GM06990 (cell line): Measurements from ENCODE around the gene SH3D21.

Source experiments
- DNase-seq: peaks from one replicate; pipeline ENCODE4 v3.0.0-alpha.2; 2011; ENCODE audit not compliant: insufficient read length; ENCODE audit errors: extremely low read depth
- H3K27me3 ChIP-seq: replicated peaks from 2 replicates; pipeline ENCODE4 v1.6.0; 2011; ENCODE audit warnings: low read length; ENCODE audit not compliant: control insufficient read depth, insufficient read depth
- H3K36me3 ChIP-seq: 2 replicates; pipeline ENCODE4 v1.5.1; 2011; ENCODE audit warnings: low read length; ENCODE audit not compliant: control insufficient read depth, insufficient read depth
- H3K4me3 ChIP-seq: replicated peaks from 2 replicates; pipeline ENCODE4 v1.5.1; 2011; ENCODE audit warnings: low read depth, mild to moderate bottlenecking, control low read depth, low read length
- TF ChIP-seq, protein P1 (sequence below): IDR thresholded peaks from 2 replicates; pipeline ENCODE4 v1.5.1; 2011; ENCODE audit warnings: low read length, control low read depth, mild to moderate bottlenecking, inconsistent platforms; ENCODE audit not compliant: insufficient read depth, poor library complexity, severe bottlenecking

Gene SH3D21

DNA sequence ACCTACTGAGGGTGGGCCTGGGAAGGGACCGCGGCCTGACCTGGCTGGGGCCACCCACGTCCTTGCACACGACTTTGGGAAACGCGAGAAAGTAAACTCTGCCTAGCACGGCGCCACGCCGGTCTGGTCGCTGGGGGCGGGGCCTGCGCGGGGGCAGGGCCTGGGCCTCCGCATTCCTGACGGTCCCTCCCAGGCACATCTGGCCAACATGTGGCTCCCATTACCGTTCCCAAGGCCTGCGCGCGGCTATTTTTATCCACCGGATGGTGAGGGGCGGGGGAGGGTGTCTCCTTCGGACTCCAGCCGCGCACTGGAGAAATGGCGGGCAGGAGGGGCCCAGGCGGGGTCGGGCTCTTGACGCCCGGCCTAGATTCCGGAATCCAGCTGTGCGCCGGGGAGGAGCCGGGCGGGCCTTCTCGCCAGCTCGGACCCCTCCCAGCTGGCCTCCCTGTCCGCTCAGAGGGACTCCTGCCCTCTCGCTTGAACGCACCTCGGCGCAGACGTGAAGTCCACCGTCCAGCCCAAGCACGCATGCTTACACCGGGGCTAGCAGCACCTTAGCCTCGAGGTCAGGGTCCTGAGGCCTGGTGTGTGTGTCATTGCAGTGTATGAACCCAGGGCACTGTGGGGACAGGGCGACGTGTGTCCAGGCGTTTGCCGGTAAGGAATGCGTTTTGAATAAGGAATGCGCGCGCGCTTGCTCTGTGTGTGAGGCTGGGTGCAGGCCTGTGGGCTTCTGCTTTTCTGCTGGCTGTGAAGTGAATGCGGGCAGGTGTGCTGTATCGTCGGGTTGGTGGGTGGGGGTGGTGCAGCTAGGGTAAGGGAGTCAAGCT, 15.2 kb downstream of the SH3D21 start:
- Histone ChIP-seq H3K4me3 (peak overlapping the region; percentile 25), H3K36me3 (no peaks in the 10 kb centered on the region), H3K27me3 (no peaks in the 10 kb centered on the region)
- peak; percentile 45 for DNase-seq
- TF ChIP-seq, protein P1, sequence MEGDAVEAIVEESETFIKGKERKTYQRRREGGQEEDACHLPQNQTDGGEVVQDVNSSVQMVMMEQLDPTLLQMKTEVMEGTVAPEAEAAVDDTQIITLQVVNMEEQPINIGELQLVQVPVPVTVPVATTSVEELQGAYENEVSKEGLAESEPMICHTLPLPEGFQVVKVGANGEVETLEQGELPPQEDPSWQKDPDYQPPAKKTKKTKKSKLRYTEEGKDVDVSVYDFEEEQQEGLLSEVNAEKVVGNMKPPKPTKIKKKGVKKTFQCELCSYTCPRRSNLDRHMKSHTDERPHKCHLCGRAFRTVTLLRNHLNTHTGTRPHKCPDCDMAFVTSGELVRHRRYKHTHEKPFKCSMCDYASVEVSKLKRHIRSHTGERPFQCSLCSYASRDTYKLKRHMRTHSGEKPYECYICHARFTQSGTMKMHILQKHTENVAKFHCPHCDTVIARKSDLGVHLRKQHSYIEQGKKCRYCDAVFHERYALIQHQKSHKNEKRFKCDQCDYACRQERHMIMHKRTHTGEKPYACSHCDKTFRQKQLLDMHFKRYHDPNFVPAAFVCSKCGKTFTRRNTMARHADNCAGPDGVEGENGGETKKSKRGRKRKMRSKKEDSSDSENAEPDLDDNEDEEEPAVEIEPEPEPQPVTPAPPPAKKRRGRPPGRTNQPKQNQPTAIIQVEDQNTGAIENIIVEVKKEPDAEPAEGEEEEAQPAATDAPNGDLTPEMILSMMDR: no peak

DNA sequence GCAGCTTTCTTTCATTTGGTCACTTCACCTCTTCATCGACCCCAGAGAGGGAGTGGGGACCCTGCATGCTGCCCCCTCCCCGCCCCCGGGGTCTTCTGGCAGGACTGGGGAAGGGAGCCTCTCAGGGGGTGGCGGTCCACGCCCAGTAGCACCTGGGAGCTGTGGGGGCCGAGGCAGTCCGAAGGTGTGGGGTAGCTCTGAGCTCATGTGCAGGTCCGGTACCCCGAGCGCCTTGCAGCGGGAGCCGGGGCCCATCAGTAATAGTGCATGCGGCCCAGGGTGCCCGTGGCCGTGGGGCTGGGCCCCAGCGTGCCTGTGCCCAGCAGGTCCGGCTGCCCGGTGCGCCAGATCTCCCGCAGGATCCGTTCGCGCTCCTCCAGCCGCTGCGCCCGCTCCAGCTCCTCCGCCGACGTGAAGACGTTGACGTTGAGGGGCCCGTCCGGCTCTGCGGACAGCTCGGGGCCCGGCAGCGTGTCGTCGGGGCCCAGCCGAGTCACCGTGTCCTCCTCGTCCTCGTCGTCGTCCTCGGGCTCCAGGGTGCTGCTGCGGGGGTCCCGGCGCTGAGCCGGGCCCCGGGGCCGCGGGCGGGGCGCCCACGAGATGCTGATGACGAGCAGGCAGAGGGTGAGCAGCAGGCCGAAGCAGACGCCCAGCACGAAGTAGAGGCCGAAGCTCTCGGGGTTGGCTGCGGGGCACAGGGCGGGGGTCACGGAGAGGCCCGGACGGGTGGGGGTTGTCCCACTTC, 16.0 kb downstream of the SH3D21 start:
- Histone ChIP-seq H3K36me3 (no peaks in the 10 kb centered on the region), H3K27me3 (no peaks in the 10 kb centered on the region), H3K4me3 (no peak overlapping the region; the same call in none of the 2 replicates)
- no peak for DNase-seq
- TF ChIP-seq, protein P1: no peak

DNA sequence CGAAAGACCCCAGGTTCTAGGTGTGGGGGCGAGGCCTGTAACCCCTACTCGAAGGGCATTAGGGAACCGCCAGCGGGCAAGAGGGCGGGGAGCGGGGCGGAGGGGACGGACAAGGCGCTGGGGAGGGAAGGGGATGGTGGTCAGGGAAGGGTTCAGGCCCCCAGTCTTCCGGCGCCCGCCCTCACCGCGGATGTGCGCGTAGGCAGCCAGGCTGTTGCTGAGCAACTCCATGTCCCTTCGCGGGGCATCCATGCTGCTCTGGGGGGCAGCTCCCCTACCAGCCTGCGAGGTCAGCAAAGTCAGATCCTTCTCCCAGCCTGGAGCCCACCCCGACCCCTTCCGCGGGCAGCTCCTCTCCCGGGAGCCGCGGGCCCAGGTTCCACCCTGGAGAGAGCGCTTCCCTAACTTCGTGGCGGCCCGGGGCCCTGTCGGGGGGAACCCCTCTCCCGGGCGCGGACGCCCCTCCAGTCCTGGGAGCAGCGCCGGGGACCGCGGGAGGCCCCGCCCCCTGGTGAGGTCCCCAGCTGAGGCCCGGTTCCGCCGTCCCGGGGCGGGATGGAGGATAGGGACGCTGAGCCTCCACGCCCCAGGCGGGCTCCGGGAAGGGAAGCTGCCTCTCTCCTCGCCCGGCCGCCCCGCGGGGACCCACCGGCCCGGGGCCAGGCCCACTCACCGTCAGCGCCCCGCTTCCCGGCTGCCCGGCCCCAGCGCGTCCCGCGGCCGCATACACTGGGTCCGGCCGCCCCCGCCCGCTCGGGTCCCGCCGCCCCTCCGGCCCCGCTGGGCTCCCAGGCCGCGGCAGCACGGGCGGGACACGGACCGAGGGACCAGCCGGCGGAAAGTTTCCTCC, 16.8 kb downstream of the SH3D21 start:
- TF ChIP-seq, protein P1: no peak
- peak; percentile 46 for DNase-seq
- Histone ChIP-seq H3K4me3 (peak overlapping the region; percentile 63), H3K36me3 (no peaks in the 10 kb centered on the region), H3K27me3 (no peaks in the 10 kb centered on the region)

DNA sequence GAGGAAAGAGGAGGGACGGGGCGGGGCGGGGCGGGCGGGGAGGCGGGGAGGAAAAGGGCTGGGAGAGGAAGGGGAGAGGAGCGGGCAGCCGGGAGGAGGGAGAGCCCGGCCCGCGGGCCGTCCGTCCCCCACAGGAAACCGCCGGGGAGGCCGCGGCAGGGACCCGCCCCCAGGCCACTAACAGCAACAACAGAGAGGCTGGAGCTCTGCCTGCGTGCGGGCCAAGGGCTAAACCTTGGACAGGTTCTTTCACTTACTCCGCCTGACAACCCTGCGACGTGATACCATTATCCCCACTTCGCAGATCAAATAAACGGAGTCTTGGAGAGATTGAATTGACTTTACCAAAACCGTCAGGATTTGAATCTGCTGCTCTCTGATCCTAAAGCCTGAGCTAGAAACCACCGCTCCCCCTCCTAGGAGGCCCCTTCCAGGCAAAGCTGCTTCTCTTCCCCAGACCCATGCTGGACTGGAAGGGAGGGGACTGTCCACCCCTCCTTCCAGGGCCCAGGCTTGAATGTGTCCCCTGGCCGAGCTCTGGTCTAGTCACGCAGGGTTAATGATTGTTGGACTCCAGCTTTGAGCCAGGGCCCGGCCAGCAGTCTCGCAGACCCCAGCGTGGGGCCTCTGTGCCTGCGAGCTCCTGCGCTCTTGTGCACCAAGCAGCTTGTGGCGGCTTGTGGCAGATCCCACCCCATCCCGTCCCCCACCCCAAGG, 17.6 kb downstream of the SH3D21 start, which contains the start of gene EVA1B:
EVA1B (minus strand) TSS at position 10 of the 717 bp plus-strand sequence. CDS start 608 bp downstream, outside the sequence.
- TF ChIP-seq, protein P1: no peak
- DNase-seq: peak; percentile 46
- Histone ChIP-seq H3K27me3 (no peaks in the 10 kb centered on the region), H3K4me3 (peak within 1 kb of the TSS; percentile 63), H3K36me3 (no peaks in the 10 kb centered on the region)

DNA sequence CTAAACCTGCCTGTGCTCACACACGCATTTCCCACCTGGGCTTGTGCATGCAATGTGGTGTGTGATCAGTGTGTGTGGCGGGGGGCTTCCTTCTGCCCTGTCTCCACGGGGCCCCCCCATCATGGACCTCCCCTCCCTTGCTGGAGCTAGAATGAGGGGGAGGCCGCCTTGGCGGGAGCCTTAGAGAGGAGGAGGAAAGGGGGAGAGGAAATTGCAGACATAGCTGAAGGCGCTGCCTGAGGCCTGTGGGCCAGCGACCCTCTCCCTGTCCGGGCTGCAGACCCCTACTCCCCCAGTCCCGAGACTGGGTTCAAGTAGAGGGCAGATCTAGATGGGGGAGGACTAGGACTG, 18.2 kb downstream of the SH3D21 start:
- Histone ChIP-seq H3K4me3 (peak overlapping the region; percentile 63), H3K36me3 (no peaks in the 10 kb centered on the region), H3K27me3 (no peaks in the 10 kb centered on the region)
- DNase-seq: no peak
- TF ChIP-seq, protein P1: no peak
